GM12891 (cell line): ENCODE results near the gene EPHA2.

ENCODE experiments used
- POLR2A ChIP-seq: IDR thresholded peaks from 2 replicates; pipeline ENCODE4 v1.6.1; 2011; ENCODE audit warnings: low read depth, low read length, control low read depth
- POLR2AphosphoS5 ChIP-seq: IDR thresholded peaks from 2 replicates; pipeline ENCODE4 v1.6.1; 2011; ENCODE audit warnings: low read depth, low read length, control low read depth
- TAF1 ChIP-seq: IDR thresholded peaks from 2 replicates; pipeline ENCODE4 v1.6.1; 2011; ENCODE audit warnings: low read depth, low read length, control low read depth

GRCh38 chr1:16191916-16192546 lies 36.2 kb upstream of the EPHA2 start:
- no peak for TF ChIP-seq POLR2A
- no peak for TF ChIP-seq POLR2AphosphoS5
- TF ChIP-seq TAF1 = no peak
